ENCODE data around the gene CLTB. TPM values are rescaled to one million over a fixed set of nuclear protein-coding genes. Genes with fewer than 3 reads are reported as not detected.

Gene CLTB
- total RNA-seq, 1 donor from 2014 or later: 37.3 TPM

DNA sequence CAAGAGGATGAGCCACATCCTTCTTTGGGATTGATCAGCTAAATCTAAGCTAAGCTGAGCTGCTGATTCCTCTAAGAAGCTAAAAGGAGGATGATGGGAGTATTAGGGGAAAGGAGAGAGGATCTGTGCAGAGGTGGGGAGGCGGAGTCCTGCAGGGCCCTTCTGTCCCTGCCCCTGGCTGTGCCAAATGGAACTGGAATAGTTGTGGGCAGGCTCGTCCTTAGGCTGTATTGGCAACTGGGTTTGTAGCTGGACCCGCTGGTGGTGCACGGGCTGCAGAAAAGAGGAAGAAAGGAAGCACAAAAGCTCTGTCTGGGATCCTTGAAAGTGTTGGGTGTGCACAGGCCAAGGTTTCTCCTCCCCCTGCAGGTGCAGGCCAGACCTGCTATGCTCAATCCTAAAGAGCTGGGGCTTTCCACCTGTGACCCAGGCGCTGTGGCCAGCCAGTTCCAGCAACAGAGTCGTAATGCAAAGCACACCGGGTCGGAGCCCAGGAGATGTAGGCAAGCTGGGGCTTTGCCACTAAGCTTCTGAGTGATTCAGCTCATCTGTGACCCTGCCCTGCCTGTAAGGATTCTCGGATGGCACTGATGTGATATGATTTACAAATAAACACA, 9.8 kb downstream of the CLTB start:
- no peak for DNase-seq (ENCODE audit: low spot score)
- ATAC-seq: no peak

DNA sequence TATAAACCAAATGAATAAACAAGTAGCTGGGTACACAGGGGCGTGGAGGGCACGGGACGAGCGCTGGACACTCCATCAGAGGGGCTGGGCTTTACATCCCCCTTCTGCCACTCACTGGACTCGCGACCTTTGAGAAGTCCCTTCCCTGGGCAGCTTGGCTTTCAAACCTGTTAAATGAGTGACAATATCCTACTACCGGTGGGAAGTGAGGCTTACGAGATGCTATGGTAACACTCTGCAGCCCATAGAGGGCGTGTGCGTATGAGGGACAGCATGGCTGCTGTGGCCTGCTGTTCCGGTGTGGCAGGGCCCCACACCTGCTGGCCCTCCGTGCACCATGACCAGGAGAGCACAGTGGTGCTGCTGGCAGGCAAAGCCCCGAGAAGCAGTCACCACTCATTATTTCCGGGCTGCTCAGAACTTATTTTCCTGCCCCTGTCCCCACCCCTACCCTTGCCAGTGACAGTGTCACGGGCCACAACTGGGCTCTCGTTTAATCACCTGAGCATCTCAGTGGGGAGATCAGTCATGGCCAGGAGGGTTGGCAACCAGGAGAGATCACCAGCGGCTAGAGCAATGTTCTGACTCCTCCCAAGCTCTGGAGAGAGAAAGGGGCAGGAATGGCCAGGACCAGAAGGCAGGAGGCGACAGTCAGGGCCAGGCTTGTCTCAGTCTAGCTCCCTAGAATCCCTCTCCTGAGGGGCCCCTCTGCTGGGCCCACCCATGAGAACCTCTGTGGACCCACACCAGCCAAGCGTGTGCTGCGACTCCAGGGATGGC, 10.5 kb downstream of the CLTB start:
- ATAC-seq (no peak), DNase-seq (ENCODE audit: low spot score) (no peak)

DNA sequence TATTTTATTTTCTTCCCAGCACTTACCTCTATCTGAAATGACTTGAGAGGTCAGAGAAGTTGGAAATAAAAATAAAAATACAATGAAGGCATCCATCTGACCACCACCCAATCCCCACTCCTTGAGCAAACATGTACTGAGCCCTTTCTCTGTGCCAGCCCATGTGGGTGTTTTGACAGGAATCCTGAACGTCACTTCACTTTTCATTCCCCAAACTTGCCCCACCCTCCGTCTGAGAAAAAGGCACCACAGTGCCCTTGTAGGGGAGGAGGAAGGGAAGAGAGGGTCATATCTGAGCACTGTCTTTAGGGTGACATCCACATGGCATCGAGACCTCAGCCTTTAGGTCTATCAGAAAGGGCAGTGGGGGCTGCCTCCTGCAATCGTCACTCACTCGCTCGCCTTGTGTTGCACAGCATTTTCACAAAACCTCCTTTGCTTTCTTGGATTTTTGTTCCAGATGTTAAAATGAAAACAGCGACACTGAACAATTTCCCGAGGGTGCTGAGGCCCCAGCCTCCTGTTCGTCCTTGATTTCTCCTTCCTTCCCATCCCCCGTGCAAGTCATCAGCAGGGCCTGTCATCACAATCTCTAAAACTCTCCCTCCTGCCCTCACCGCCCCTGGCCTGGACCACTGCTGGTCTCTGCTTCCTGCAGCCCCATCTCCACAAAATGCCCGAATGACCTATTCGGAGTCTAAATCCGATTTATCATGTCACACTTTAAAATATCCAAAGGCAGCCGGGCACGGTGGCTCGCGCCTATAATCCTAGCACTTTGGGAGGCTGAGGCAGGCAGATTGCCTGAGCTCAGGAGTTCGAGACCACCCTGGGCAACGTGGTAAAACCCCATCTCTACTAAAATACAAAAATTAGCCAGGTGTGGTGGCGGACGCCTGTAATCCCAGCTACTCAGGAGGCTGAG, 14.8 kb downstream of the CLTB start:
- DNase-seq (ENCODE audit: low spot score): no peak
- ATAC-seq: no peak

DNA sequence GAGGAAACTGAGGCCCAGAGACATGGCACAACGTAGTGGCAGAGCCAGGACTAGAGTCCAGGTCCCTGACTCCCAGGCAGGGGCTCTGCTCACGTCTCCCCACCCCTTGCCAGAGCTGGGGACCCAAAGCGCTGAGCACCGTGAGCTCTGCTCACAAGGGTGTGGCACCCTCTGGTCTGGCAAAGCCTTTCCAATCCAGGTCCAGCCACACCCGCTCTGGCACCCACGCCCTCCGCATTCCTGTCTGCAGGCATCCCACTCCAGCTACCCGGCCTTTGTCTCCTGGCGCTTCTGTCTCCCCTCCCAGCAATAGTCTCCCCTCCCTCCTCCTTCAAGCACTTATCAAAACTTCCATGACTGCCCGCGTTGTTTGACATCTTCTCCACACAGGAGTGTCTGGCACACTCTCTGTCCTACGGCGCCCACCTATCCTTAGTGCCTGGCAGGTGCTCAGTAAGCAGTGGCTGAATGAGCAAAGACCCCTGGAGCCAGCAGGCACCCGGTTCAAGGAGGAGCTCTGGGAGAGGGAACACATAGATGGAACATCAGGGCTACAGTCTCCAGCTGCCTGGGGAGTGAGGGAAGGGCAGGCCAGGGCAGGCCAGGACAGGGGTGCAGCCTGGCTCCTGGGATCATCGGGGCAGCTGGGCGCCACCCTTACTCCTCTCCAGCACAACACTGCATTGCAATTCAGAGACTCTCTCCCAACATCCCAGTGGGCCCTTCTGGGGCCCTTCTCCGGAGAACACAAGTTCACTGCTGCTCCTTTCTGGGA, 15.8 kb downstream of the CLTB start:
- ATAC-seq: no peak
- no peak for DNase-seq (ENCODE audit: low spot score)

DNA sequence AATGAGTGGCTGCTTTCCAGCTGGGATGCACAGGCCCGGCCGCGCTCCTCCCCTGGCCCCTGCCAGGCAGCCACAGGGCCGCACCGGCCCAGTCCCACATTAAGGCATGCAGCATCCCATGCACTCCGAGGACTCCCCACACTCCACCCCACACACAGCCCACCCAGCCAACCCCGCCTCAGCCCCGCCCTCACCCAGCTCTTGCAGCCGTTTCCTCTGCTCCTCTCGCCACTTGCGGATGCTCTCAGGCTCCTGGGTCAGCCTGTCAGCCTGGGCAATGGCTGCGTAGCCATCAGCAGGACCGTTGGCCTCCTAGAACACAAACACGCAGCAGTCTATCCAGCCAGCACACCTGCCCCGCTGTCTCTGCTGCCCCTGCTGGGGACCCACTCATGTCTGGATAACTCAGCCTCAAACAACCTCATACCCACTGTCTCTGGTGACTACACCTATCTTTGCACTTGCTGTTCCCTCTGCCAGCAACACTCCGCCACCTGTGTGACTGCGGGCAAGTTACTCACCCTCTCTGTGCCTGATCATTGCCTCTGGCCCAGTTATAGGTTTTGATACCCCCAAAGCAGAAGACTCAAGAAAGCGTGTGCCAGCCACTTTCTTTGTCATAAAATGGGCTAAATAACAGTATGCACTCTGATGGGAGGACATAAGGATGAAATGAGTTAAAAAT, 18.5 kb downstream of the CLTB start:
- no peak for DNase-seq (ENCODE audit: low spot score)
- ATAC-seq: no peak

GRCh38 chr5:176396330-176396729, 20.0 kb downstream of the CLTB start:
- DNase-seq (ENCODE audit: low spot score) (no peak), ATAC-seq (no peak)

- DNase-seq (ENCODE audit: low spot score): no peak
These were observed 21.3 kb downstream of the CLTB start for GRCh38 chr5:176394881-176395675.

DNA sequence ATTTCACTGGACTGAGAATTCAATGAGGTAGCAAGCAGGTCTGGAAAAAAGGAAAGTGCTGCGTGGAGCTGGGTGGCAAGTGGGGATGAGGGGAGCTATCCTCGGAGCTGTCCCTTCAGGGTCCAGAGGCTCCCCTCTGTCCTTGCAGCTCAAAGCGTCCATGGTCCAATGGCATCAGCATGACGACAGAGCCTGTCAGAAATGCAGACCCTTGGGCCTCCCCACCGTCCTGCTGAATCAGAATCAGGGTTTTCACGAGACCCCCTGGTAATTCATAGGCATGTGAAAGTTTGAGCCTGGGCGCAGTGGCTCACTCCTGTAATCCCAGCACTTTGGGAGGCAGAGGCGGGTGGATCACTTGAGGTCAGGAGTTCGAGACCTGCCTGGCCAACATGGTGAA, 22.2 kb downstream of the CLTB start:
- DNase-seq (ENCODE audit: low spot score): no peak
- no peak for ATAC-seq

More at GRCh38 chr5:176394881-176395675, 21.3 kb downstream of the CLTB start:
- ATAC-seq: no peak

DNA sequence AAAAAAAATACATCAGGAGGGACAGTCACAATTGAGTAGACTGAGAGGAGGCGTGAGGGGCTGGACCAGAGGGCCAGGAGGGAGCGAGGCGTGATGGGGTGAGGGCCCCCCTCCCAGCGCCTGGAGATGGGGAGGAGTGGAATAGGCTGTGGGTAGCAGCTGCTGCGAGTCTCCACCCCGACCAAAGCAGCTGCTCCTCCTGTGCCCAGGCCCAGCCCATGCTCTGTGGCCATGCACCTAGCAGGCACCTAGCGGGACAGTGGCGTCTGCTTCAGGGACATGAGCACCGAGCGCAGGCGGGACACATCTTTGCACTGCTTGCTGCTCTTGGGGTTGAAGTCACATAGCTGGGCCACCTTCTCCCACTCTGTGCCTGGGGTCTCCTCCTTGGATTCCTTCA, 23.8 kb downstream of the CLTB start:
- no peak for ATAC-seq
- DNase-seq (ENCODE audit: low spot score): no peak

DNA sequence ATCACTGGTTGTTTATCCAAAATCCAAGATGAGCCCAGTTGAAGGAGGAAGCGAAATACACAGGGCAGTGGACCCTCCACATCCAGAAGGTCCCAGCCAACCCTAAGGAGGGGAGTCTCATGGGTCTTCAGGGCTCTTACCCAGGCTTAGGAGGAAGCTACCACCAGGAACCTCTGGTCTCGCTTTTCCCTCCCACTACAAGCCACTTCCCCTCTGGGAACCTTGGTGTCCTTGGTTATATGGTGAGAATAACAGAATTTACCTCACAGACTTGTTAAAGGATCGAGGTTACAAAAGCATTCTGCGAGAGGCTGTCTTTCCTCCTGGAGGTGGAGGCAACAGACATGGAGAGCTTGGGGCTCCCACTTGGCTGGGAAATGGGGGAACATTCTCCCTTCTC, 24.3 kb downstream of the CLTB start:
- DNase-seq (ENCODE audit: low spot score) (no peak), ATAC-seq (no peak)

- no peak for ATAC-seq
- DNase-seq (ENCODE audit: low spot score): no peak
These were observed 24.9 kb downstream of the CLTB start for GRCh38 chr5:176391479-176391878.

GRCh38 chr5:176389135-176390123, 26.9 kb downstream of the CLTB start:
- DNase-seq (ENCODE audit: low spot score): no peak
- ATAC-seq: peak; percentile 41

DNA sequence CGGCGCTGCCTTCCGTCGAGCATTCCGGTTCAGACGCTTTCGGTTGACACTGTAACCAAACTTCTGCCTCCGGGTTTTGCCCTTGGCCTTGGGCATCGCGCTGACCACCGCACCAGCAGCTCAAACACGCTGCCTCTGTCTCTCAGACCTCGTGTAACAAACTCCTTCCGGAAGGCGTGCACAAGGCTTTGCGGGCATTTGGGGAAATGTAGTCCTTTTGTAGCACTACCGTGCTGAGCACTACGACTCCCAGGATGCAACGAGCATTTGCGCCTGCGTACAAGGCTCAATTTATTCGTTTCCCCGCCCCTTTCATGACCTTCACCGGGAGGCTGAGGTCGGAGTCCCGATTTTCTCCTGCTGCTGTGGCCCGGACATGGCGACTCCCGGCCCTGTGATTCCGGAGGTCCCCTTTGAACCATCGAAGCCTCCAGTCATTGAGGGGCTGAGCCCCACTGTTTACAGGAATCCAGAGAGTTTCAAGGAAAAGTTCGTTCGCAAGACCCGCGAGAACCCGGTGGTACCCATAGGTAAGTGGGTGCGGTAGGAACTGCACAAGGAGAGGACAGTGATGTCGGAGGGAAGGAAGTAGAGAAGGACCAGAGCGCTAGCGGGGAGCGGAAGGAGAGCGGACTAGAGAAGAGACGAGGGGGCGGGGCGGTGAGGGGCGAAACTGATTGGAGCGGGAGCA, 27.8 kb downstream of the CLTB start, which contains the start of the genes HIGD2A and NOP16:
Gene HIGD2A (plus strand): TSS at position 308 of the 691 bp plus-strand sequence. CDS start 69 bp downstream, at position 377.
Gene NOP16 (minus strand): TSS at position 155 of the 691 bp plus-strand sequence. CDS start 59 bp downstream, at position 96.
- peak; percentile 92 for ATAC-seq

DNA sequence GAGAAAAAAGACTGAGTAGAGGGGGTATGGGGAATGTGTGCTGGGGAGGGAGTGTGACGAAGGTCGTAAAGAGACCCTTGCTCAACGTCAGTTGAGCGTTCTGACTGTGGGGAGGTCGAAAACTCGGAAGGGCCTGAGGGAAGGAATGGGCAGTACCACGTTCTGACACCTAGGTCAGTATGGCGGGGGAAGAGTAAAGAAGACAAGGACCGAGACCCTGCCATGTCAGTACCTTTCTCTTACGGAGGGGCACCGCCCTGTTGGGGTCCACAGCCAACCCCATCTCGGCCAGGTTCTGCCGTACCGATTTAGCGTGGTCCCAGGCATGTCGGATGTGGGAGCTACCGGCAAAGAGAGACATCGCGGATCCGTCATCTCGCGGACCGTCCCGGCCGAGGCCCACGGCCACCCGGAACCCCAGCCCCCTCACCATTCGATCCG, 28.3 kb downstream of the CLTB start:
- DNase-seq (ENCODE audit: low spot score) (no peak), ATAC-seq (no peak)

More for the DNA sequence above, 27.8 kb downstream of the CLTB start, which contains the start of the genes HIGD2A and NOP16:
- DNase-seq (ENCODE audit: low spot score): peak; percentile 98

- DNase-seq (ENCODE audit: low spot score): no peak
- ATAC-seq: no peak
These were observed 28.9 kb downstream of the CLTB start for GRCh38 chr5:176387384-176387925.

- no peak for DNase-seq (ENCODE audit: low spot score)
- no peak for ATAC-seq
These were observed 29.8 kb downstream of the CLTB start for GRCh38 chr5:176386491-176386890.

GRCh38 chr5:176384991-176385390, 31.3 kb downstream of the CLTB start:
- ATAC-seq (no peak), DNase-seq (ENCODE audit: low spot score) (no peak)
